ENCODE data around the gene SYNE1.

- TF ChIP-seq POLR2A (IDR thresholded peaks at IDR 0.05) (no peak), CTCF (IDR thresholded peaks at IDR 0.05) (no peak)
These were observed 529.2 kb downstream of the SYNE1 start for GRCh38 chr6:152107973-152108372.
